GM21526 (cell line): ENCODE results near the gene CLIC5.

Experiments used
- ATAC-seq: cut with Tn5 transposase; IDR thresholded peaks from one replicate; pipeline ENCODE4 v1.9.1; 2021; ENCODE audit warnings: moderate library complexity; ENCODE audit not compliant: unreplicated experiment, low FRiP score

Gene CLIC5

DNA sequence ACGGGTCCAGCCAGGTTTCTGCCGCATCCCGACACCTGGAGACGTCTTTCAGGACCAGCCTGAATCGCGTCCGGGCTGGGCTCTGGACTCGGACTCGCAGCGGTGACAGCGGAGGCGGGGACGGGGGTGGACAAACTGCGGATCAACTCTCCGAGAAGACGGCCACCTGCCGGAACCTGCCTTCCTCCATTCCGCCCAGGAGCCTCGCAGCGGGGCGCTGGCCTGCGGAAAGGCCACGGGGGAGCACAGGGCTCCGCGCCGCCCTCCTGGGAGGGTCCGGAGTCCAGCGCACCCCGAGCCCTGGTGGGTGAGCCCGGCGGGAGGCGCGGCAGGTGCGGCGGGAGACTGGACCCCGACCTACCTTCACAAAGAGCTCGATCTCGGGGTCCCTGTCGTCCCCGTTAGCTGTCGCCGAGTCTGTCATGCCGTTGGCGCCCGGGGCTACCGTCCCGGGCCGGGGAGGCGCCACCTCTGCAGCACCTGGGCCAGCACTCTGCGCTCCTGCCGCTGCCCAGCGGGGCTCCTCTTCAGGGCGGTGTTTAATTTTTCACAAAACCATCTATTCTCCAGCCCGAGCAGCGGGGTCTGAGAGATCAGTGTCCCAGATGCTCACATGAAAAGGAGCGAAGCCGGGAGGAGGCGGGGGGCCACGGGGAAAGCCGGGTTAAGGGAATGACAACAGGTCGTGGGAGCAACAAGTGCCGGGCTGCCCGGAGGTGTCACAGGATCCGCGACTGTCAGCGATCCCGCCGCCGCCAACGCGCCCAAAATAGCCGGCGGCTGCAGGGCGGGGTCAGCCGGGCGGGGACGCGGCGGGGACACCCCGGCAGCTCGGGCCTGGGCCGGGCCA is at the start of gene CLIC5:
TSS of gene CLIC5 (minus strand) at position 742 of the 850 bp plus-strand sequence. CDS start at position 424, 318 bp downstream.
- no peak for ATAC-seq

DNA sequence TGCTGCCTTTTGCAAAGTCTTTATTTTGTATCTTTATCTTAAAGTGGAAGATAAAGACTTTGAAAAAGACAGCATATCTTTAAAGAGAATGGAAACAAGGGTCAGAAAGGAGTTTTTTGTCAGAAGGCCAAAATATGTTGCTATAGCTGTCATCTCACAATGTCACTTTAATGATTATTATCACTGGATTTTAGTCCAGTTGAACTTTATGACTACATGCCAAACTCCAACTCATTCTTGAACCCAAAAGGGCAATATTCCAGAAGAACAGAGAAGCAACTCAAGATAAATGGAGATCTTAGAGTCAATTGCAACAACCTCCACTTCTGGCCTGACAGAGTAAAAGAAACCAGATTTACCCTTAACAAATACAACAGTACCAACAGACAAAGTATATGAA is 47.3 kb upstream of the CLIC5 start:
- no peak for ATAC-seq

DNA sequence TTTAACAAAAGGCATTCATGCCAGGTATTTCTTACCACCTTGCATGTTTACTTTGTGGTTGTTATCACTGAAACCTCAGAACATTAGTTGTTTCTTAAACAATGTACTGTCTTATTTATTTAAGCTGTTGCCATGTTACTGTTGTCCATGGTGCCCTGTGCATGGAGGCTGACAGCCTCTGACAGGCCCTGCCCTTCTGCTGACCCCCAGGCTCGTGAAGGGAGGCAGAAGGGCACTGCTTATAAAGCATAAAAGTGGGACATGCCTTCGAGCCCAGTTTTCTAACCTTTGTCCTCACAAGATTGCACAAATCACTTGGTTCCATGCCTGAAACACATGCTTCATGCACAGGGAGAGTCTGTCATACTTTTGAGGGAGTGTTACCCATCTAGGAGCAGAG is 46.7 kb upstream of the CLIC5 start:
- ATAC-seq = no peak

DNA sequence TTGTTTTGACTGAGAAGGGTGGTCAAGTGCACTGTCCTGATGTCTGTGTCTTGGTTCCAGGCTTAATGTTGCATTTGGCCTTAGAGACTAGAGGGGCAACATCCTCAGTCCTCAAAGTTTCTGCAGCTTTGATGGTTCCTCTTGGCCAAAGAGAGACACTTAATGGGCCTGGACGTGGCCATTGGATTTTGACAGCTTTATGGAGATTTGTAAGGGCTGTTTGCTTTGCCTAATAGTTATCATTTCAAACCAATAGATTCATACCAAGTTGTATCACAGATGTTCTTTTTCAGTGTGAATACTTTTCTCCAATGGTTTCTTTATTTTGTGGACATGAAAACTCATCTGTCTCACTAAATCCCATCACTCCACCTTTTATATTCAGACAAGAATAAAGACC is 45.8 kb upstream of the CLIC5 start:
- no peak for ATAC-seq

DNA sequence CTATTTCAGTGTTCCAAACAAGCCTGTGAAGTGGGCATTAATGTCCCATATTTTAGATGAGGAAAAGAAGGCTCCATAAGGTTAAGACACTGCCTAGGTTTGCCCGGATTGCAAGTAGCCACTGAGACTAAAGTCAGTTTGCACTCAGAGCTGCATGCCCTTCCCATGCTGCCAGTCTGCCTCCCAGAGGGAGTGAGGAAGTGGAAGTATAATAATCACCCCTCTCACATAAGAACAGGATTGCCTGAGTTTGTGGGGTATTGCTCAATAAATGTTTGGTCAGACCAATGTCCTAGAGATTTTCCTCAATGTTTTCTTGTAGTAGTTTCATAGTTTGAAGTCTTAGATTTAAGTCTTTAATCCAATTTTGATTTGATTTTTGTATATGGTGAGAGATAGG is 43.9 kb upstream of the CLIC5 start:
- no peak for ATAC-seq

DNA sequence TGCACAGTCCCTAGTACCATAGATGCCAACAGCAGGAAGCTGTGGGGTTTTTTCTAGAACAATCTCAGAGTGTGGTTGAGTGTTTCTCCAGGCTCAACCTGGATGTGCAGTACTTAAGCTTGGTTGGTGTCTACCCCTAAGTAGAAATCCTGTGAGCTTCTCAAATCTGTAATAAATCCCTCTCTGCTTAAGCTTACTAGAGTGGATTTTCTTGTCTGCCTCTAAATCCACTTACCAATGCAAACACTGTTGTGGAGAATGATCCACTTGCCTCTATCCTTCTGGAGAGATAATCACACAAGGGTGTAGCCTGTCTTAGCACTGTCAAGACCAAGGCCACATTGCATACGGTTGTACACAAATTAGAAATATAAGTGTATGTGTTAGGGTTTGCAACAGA is 43.3 kb upstream of the CLIC5 start:
- ATAC-seq = no peak

DNA sequence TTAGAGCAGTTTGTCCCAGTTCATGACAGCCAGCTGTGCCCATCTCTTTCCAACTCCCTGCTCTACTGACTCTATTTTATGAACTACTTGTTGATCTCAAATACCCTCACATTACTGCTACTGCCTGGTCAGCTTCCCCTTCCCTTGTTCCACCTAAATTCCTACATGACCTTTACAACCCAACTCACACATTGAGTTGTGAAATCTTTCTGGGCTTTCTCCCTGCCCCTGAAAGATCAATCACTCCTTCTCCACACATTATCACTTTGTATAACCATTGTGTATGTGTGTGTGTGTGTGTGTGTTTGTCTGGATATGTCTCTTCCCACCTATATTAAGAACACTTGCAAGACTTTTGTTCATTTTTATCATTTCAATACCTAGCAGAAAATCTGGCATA is 42.1 kb upstream of the CLIC5 start:
- ATAC-seq = no peak

DNA sequence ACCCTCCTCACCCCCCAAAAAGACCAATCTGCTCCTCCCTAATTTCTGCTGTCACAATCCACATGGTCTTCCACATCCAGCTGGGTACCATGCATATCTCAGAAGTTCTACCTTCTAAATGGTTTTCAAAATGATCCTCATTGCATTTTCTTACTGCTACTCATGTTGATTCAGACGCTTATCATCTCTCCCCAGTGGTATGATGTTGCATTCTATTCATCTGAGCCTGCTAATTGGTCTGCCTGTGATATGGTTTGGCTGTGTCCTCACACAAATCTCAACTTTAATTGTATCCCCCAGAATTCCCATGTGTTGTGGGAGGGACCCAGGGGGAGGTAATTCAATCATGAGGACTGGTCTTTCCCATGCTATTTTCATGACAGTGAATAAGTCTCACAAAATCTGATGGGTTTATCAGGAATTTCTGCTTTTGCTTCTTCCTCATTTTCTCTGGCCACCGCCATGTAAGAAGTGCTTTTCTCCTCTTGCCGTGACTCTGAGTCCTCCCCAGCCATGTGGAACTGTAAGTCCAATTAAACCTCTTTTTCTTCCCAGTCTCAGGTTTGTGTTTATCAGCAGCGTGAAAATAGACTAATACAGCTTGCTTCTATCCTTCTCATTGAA is 41.4 kb upstream of the CLIC5 start:
- ATAC-seq = no peak

DNA sequence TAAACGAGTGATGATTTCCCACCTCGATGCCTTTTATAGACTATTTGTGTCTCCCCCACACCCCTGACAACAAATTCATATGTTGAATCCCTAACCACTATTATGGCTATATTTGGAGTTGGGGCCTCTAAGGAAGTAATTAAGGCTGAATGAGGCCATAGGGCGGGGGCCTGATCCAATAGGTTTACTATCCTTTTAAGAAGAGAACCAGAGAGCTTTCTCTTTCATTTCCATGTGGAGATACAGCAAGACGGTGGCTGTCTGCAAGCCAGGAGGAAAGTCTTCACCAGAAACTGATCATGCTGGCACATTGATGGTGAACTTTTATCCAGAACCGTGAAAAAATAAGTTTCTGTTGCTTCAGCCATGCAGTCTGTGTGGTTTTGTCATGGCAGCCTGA is 38.9 kb upstream of the CLIC5 start:
- ATAC-seq = no peak

DNA sequence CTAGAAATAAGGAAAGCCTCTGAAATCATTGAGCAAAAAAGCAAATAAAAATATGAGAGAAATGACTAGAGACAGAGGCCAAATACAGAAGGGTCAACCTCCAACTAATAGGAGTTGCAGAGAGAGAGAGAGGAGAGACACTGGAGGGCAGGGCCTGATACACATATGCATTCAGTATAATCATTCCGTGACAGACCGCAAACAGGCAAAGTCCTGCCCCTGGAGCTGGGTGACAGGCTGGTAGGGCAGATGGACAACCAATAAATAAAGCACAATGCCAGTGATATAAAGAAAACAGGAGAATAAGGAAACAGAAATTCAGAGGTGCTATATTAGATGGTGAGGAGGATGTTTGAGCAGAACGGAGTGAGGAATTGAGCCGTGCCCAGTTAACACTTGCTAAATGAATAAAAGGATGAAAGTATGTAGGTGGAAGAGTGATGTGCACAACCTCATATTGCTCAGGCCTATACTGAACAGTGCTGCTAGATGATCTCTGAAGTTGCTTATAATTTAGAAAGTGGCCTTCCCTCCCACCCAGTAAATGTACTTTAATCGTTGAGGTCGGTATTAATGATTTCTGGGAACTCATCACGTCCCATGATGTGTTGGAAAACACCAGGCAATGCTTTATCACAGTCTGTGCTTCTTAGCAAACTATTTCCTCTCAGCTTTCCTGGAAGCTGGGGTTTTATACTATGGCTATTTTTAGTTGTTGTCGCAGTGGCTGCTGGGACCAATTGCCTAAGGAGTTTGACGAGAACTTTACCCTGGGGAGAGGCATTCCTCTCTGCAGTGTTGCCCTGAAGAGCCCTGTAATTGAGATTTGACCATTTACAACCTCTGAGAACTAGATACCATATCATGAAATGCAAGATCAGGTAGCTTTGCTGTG is 37.6 kb upstream of the CLIC5 start:
- ATAC-seq = no peak

DNA sequence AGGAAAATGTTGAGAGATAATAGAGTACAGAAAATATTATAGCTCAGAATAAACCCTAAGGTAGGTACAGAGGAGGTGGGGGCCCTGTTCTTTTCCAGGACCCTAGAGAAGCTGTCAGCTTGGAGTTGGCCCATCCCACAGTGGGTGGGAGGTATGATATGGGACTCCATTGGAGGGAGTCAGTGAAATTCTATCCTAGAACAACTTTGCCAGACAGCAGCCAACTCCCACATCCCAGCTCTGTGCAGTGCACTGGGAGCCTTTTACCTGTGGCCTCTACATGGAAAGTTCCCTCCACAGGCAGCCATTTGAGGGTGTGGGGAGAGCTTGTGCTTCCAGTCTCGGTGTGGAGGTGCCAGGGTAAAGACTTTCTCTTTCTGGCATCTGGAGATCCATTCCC is 36.8 kb upstream of the CLIC5 start:
- no peak for ATAC-seq

DNA sequence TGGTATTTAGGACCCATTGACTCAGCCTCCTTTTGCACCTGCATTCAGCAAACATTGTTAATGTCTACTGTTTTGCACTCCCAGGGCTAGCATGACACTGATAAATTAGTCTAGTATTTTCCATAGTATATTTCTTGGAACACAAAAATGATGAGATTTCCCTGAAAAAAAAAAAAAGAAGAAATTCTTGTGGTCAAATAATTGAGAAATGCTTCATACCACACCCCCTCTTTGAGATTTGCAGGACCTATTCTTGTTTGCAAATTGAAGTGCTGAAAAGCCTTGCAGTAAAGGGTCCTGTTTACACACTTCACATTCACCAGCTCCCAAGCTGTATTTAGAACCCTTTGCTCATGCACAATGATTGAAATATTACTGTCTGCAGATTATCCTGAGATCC is 36.3 kb upstream of the CLIC5 start:
- ATAC-seq = no peak

DNA sequence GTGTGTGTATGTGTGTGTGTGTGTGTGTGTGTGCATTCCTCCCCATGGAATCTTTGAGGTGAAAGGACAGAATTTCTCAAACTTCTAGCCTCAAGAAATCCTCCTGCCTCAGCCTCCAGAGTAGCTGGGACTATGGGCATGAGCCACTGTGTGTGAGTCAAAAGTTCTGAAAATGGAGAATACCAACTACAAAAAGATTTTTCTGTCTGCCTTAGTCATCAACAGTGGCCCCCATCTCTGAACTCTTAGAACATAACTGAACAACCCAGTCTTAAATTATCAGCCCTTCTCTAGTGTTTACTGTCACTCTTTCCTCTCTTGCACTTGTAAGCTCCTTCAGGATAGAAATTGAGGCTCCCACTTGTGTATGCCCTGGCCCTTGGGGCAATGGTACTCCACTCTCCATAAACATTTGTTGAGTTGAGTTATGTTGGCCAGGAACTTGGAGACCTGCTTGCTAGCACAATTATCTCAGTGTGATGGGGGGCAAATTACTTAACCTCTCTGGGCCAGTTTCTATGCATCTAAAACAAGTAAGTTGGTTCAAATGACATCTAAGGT is 35.3 kb upstream of the CLIC5 start:
- ATAC-seq = no peak

DNA sequence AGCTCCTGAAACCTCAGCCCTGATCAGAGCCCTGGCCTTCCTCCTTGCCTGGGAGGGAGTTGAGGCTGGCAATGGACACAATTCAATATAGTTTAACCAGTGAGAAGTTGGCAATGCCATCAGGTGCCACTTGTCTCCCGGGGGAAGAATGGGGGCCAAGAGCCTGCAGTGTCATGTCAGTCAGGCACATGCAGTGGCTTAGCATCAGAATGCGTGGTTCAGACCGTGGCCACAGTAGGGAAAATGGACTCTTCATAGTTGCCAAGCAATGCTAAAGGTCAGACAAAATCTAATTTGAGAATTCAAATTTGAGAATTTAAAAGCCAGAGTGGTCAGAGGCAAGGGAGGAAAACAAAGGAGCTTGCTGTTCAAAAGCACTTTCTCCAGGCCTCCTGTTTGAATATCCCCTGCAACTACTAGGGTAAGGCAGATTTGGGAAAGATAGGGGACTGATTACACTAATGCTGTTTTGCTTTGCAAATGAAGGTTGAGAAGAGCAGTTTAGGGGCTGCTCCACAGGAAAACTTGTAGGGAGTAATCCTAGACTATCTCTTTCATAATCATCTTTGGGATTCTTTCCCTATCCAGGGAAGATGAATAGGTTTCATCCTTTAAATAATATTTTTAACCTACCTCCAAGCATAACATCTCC is 33.1 kb upstream of the CLIC5 start:
- ATAC-seq = no peak

DNA sequence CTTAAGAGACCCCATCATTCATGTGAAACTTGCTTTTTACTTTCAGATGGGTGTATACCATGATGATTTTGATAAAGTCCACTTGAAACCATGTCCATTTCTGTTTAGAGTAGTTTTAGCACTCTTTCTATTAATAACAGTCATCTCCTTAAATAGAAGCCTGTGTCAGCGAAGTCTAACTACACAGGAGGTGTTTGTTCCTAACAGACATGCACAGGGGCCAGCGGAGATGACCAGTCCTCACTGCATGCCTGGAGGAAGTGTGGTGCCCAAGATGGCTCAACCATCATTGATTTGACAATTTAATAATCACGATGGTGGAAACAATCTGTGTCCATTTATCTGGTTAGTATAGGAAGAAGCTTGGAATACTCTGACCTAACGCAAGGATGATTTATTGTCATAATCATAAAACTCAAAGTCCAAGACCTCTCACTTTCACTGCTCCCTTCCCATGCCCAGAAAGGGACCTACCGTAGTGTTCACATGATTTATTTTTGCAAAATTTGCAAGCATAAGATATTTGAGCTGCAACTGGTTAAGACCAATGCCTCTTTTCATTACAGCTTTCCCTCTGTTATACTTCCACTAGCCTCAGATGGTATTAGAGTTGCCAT is 31.0 kb upstream of the CLIC5 start:
- no peak for ATAC-seq

DNA sequence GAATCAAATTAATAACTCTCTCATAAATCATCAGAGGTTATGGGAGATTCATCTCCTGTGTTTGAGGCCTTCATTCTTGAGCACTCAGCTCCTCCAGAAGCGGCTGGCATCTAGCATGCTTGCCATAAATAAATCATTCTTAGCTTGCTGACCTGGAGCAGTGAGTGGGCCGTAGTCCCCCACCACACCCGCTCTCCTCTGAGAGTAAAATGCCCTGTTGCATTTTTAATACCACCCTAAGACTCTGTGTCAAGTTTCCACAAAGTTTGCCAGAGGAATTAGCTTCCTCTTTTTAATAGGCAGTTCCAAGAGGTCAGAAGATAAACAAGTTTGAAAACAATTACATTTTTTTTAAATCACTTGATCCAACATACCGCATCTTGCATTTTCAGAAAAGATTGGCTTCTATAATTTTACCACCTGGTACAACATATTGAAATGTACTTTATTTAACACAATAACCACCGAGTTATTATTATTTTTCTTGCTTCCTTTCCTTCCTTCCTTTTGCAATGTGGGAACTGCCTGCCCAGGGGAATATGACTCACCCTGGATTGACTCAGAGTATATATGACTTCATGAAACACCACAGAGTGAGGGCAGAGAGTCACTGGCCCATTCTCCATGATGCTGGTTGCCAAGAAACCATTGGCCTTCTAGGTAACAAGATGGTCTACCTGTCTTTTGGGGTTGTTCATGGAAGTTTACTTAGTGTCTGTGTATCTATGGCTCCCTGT is 29.4 kb upstream of the CLIC5 start:
- no peak for ATAC-seq

DNA sequence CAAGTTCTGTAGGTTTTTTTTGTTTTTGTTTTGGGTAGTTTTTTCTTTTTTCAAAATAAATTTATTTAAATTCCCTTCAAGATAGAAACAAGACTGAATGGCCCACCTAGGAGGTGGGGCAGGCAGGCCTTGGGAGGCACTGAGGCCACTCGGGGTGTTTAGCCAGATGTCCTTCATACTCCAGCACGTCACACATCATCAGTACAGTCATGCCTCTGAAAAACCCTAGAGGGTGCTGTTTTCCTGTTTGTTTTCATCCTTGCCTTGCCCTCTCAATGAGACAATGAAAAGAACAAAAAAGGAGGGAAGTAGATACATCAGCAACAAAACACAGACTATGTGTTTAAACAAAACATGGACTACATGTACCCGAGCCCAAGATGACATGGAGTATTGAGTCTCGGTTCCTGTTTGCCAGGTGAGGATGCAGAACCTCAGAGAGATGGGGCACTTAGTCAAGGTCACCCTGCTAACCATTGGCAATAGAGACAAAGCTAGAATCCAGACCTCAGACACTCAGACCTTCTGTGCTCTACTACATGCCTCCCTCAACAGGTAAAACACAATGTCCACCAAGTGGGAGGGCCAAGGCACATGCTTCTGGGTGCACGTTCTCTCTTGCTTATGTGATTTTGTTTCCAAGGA is 26.8 kb upstream of the CLIC5 start:
- ATAC-seq = peak; percentile 88

DNA sequence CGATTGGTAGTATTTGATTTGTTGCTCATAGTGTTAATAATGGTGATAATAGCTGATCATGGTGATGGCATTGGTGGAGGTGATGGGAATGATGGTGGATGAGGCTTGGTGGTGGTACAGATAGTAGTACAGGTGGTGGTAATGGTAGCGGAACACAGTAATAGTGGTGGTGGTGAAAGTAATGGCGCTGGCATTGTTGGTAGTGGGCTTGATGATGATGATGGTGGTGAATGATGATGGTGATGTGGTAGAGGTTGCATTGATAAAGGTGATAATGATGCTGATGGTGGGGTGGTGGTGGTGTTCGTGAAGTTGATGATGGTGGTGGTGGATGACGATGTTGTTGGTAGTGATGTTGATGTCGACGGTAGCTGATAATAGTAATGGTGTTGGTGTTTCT is 24.6 kb upstream of the CLIC5 start:
- ATAC-seq = no peak

DNA sequence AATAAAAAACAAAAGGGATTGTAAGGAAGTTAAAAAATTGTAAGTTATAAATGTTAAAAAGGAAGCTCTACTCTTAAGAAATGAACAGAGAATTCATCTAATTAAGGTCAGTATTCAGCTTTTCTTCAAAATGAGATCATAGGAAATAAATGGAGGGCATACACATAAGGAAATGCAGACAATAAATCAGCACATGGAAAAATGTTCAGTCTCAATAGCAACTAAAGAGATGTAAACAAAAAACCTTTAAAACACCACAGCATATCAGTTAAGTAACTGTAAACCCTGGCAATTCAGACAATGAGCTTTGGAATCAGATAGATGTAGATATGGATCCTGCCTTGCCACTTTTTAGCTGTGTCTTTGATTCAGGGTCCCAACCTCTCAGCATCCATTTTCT is 24.0 kb upstream of the CLIC5 start:
- ATAC-seq = no peak
